ENCODE data around the gene MC3R. TPM values are rescaled to one million over a fixed set of nuclear protein-coding genes. Genes with fewer than 3 reads are reported as not detected.
"Not testable (repeated sequence)": the region's sequence is repeated elsewhere in the genome, so short reads cannot be mapped to it uniquely, and the experiment has no call there.

Gene MC3R
- not detected for total RNA-seq
- not detected for polyA plus RNA-seq

DNA sequence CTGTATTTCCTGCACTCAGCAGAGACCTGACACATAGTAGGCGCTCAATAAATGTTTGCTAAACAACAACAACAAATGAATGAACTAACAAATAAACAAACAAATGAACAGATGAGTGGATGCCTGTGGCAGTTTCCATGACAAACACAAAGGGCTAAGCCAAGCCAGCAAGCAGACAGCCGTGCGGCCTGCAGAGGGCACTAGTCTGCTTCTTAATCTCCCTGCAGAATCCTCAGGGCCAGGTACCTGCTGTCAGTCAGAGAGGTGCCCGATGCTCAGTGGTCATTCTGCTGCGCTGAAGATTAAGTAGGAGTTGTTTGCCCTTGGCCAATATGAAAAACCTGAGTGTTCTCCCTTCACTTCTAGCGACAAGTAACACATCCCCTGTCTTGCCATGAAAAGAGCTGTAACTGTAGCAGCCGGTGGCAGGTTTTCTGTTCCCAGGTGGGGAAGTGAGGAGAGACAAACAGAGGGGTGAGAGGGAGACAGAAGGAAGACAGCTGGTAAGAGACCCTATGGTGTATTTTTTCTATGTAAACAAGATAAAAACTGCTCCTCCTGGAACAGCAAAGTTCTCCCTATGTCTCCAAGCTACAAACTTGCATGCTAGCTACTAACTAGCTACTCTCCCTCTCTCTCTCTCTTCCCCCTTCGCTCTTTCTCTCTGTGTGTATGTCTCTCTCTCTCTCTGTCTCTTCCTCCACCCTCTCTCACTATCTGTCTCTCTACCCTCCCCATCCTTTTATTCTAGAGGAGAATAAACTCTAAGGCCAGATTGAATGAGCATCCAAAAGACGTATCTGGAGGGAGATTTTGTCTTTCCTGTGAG lies at the start of gene MC3R:
Gene MC3R (plus strand): TSS at position 779 of the 829 bp plus-strand sequence. CDS start 112 bp downstream, outside the sequence.
- Histone ChIP-seq H3K27ac (ENCODE audit: low read depth) (no peak within 1 kb of the TSS), H3K4me1 (ENCODE audit: insufficient read depth) (no peaks in the 10 kb centered on the region), H3K36me3 (ENCODE audit: insufficient read depth) (no peaks in the 10 kb centered on the region), H3K4me3 (ENCODE audit: low read depth, low read length) (no peak within 1 kb of the TSS)
- 18% methylated on average over 9 of the region's 9 CpGs for WGBS
- DNase-seq (ENCODE audit: extremely low spot score), result peak; percentile 10

- no peak overlapping the region for H3K4me3 ChIP-seq (ENCODE audit: low read depth, low read length)
- WGBS, result 83% methylated on average over 3 of the region's 3 CpGs
- no peaks in the 10 kb centered on the region for H3K36me3 ChIP-seq (ENCODE audit: insufficient read depth)
- no peaks in the 10 kb centered on the region for H3K4me1 ChIP-seq (ENCODE audit: insufficient read depth)
- DNase-seq (ENCODE audit: extremely low spot score), result no peak
- H3K27ac ChIP-seq (ENCODE audit: low read depth), result no peak overlapping the region
These were observed 48.1 kb upstream of the MC3R start for GRCh38 chr20:56200456-56200855.

GRCh38 chr20:56202493-56203077 lies 45.9 kb upstream of the MC3R start:
- no peak for DNase-seq (ENCODE audit: extremely low spot score)
- no peaks in the 10 kb centered on the region for H3K4me1 ChIP-seq (ENCODE audit: insufficient read depth)
- WGBS, result 46% methylated on average over 6 of the region's 6 CpGs
- no peaks in the 10 kb centered on the region for H3K36me3 ChIP-seq (ENCODE audit: insufficient read depth)
- no peak overlapping the region for H3K27ac ChIP-seq (ENCODE audit: low read depth)
- no peak overlapping the region for H3K4me3 ChIP-seq (ENCODE audit: low read depth, low read length)

GRCh38 chr20:56204206-56204605 lies 44.3 kb upstream of the MC3R start:
- H3K4me1 ChIP-seq (ENCODE audit: insufficient read depth), result no peaks in the 10 kb centered on the region
- no peaks in the 10 kb centered on the region for H3K36me3 ChIP-seq (ENCODE audit: insufficient read depth)
- DNase-seq (ENCODE audit: extremely low spot score), result no peak
- WGBS, result 82% methylated on average over 3 of the region's 3 CpGs
- no peak overlapping the region for H3K4me3 ChIP-seq (ENCODE audit: low read depth, low read length)
- no peak overlapping the region for H3K27ac ChIP-seq (ENCODE audit: low read depth)

- no peaks in the 10 kb centered on the region for H3K36me3 ChIP-seq (ENCODE audit: insufficient read depth)
- no peak for DNase-seq (ENCODE audit: extremely low spot score)
- H3K4me3 ChIP-seq (ENCODE audit: low read depth, low read length), result no peak overlapping the region
- WGBS, result 73% methylated on average over 3 of the region's 3 CpGs
- no peak overlapping the region for H3K27ac ChIP-seq (ENCODE audit: low read depth)
- no peaks in the 10 kb centered on the region for H3K4me1 ChIP-seq (ENCODE audit: insufficient read depth)
These were observed 43.2 kb upstream of the MC3R start for GRCh38 chr20:56205346-56205745.

DNA sequence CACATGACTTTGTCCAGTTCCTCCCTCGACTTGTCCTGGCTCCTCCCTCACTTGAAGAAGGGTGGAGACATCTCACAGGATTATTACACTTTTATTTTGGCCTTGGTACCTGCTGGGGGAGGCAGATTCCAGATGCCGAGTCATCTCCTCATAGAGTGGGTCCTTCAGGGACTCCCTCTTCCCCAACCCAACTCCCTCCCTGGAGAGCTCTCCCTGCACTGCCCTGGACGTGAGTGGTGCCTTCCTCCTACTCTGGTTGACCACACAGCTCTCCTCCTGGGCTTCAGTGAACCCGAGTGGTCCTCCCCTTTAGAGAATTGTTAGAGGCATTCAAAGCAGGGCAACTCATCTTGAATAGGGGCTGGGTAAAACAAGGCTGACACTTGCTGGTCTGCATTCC lies 40.9 kb upstream of the MC3R start:
- Histone ChIP-seq H3K27ac (ENCODE audit: low read depth) (no peak overlapping the region), H3K4me1 (ENCODE audit: insufficient read depth) (no peaks in the 10 kb centered on the region), H3K36me3 (ENCODE audit: insufficient read depth) (no peaks in the 10 kb centered on the region), H3K4me3 (ENCODE audit: low read depth, low read length) (no peak overlapping the region)
- 66% methylated on average over 4 of the region's 4 CpGs for WGBS
- no peak for DNase-seq (ENCODE audit: extremely low spot score)

- H3K36me3 ChIP-seq (ENCODE audit: insufficient read depth), result no peaks in the 10 kb centered on the region
- 93% methylated on average over 1 of the region's 1 CpG for WGBS
- H3K27ac ChIP-seq (ENCODE audit: low read depth), result no peak overlapping the region
- no peak for DNase-seq (ENCODE audit: extremely low spot score)
- H3K4me1 ChIP-seq (ENCODE audit: insufficient read depth), result no peaks in the 10 kb centered on the region
- no peak overlapping the region for H3K4me3 ChIP-seq (ENCODE audit: low read depth, low read length)
These were observed 40.4 kb upstream of the MC3R start for GRCh38 chr20:56208121-56208520.

DNA sequence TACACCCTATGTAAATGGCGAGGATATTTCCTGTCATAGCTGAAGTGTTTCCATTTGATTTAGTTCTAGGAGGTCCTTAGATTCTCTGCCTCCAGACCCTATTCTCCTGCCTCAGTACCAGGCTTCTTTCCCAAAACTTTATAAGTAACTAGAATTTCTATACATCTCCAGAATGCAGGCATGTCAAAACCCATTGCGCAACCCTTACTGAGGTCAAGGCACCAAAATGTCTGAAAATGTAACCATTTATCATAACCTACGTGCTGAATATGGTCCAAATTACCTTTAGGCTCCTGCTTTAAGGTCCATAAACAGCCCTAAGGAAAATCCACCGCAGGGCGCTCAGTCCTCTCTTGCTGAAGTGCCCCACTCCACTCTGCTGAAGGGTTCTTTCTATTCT lies 37.5 kb upstream of the MC3R start:
- 91% methylated on average over 5 of the region's 5 CpGs for WGBS
- H3K4me3 ChIP-seq (ENCODE audit: low read depth, low read length), result no peak overlapping the region
- DNase-seq (ENCODE audit: extremely low spot score), result no peak
- no peaks in the 10 kb centered on the region for H3K36me3 ChIP-seq (ENCODE audit: insufficient read depth)
- no peak overlapping the region for H3K27ac ChIP-seq (ENCODE audit: low read depth)
- H3K4me1 ChIP-seq (ENCODE audit: insufficient read depth), result no peaks in the 10 kb centered on the region

- Histone ChIP-seq H3K27ac (ENCODE audit: low read depth) (no peak overlapping the region), H3K4me1 (ENCODE audit: insufficient read depth) (no peaks in the 10 kb centered on the region), H3K36me3 (ENCODE audit: insufficient read depth) (no peaks in the 10 kb centered on the region), H3K4me3 (ENCODE audit: low read depth, low read length) (no peak overlapping the region)
- no peak for DNase-seq (ENCODE audit: extremely low spot score)
- 57% methylated on average over 9 of the region's 9 CpGs for WGBS
These were observed 36.4 kb upstream of the MC3R start for GRCh38 chr20:56212091-56212490.

DNA sequence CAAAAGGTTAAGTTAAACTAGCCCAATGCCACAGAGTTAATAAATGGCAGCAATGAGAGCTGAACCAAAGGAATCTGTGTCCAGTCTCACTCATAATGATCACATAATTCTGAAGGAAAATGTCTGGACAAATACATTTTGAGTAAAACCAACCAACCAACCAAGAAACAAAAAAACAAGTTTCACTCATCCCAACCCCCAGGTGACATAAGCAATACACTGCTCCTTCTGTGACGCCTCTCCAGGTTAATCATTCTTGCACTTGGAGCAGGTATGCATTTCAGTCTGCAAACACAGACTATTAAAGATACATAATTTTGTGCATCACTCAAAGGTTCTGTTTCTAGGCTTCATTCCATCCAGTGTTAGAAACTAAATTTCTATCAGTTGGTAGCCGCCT lies 35.2 kb upstream of the MC3R start:
- H3K36me3 ChIP-seq (ENCODE audit: insufficient read depth), result no peaks in the 10 kb centered on the region

GRCh38 chr20:56215115-56215514 lies 33.4 kb upstream of the MC3R start:
- WGBS, result 21% methylated on average over 2 of the region's 2 CpGs
- no peaks in the 10 kb centered on the region for H3K4me1 ChIP-seq (ENCODE audit: insufficient read depth)
- H3K27ac ChIP-seq (ENCODE audit: low read depth), result no peak overlapping the region
- H3K4me3 ChIP-seq (ENCODE audit: low read depth, low read length), result no peak overlapping the region
- H3K36me3 ChIP-seq (ENCODE audit: insufficient read depth), result no peaks in the 10 kb centered on the region
- DNase-seq (ENCODE audit: extremely low spot score), result no peak

More for the DNA sequence above, 35.2 kb upstream of the MC3R start:
- H3K4me3 ChIP-seq (ENCODE audit: low read depth, low read length), result no peak overlapping the region
- no peak overlapping the region for H3K27ac ChIP-seq (ENCODE audit: low read depth)
- no peaks in the 10 kb centered on the region for H3K4me1 ChIP-seq (ENCODE audit: insufficient read depth)
- no peak for DNase-seq (ENCODE audit: extremely low spot score)
- WGBS, result 87% methylated on average over 2 of the region's 2 CpGs

DNA sequence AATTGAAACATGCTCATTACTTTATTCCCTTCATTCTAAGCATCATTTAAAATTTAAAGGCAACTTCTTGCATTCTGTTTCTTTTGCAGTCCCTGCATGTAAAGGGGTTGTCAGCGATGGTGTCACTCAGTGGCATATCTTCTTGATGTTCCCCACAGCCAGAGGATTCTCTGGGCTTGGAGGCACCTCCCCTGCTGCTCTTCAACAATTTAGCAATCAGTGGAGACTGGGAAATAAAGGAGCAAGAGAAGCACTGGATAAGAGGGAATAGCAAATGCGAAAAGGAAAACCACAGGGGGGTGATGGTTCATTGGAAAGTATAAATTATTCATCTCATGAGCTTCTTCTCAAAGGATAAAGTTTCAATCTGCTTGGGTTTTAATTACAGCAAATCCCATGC lies 30.7 kb upstream of the MC3R start:
- H3K4me1 ChIP-seq (ENCODE audit: insufficient read depth), result no peaks in the 10 kb centered on the region
- 72% methylated on average over 2 of the region's 2 CpGs for WGBS
- H3K27ac ChIP-seq (ENCODE audit: low read depth), result no peak overlapping the region
- no peak for DNase-seq (ENCODE audit: extremely low spot score)
- no peaks in the 10 kb centered on the region for H3K36me3 ChIP-seq (ENCODE audit: insufficient read depth)
- no peak overlapping the region for H3K4me3 ChIP-seq (ENCODE audit: low read depth, low read length)

GRCh38 chr20:56221186-56221585 lies 27.3 kb upstream of the MC3R start:
- H3K27ac ChIP-seq (ENCODE audit: low read depth); DNase-seq (ENCODE audit: extremely low spot score); H3K4me3 ChIP-seq (ENCODE audit: low read depth, low read length); H3K36me3 ChIP-seq (ENCODE audit: insufficient read depth); H3K4me1 ChIP-seq (ENCODE audit: insufficient read depth): not testable (repeated sequence)
- 85% methylated on average over 4 of the region's 4 CpGs for WGBS

DNA sequence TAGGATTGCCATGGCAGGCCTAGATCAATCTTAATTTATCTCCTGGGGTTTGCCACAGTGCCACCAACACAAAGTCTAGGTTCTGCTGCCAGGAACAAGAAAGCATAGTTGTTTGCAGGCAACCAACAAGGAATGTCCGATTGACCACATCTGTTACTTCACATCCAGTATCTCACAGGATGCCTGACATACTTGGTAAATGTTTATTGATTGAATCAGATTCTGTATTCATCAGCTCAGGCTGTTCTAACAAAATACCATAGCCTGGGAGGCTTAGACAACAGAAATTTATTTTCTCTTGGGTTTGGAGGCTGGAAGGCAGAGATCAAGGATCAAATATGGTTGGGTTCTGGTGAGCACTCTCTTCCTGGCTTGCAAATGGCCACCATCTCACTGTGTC lies 26.3 kb upstream of the MC3R start:
- H3K27ac ChIP-seq (ENCODE audit: low read depth), result no peak overlapping the region
- 77% methylated on average over 1 of the region's 1 CpG for WGBS
- DNase-seq (ENCODE audit: extremely low spot score), result no peak
- no peaks in the 10 kb centered on the region for H3K36me3 ChIP-seq (ENCODE audit: insufficient read depth)
- no peaks in the 10 kb centered on the region for H3K4me1 ChIP-seq (ENCODE audit: insufficient read depth)
- no peak overlapping the region for H3K4me3 ChIP-seq (ENCODE audit: low read depth, low read length)
